Muscle of leg (tissue), 11 donors: ENCODE results near the gene LPP. TPM values are rescaled to one million over a fixed set of nuclear protein-coding genes. Genes with fewer than 3 reads are reported as not detected.
"Not testable (repeated sequence)": the region's sequence is repeated elsewhere in the genome, so short reads cannot be mapped to it uniquely, and the experiment has no call there.

Experiments
- DNase-seq: peaks from one replicate; pipeline ENCODE4 v3.0.0; 2013
- H3K27ac ChIP-seq: one replicate; pipeline ENCODE4 v1.5.1; 2013; ENCODE audit warnings: mild to moderate bottlenecking, low read length, control low read depth
- H3K27me3 ChIP-seq: one replicate; pipeline ENCODE4 v1.6.1; 2013; ENCODE audit warnings: low read length; ENCODE audit not compliant: control insufficient read depth, insufficient read depth
- H3K36me3 ChIP-seq: one replicate; pipeline ENCODE4 v1.6.1; 2013; ENCODE audit warnings: low read length; ENCODE audit not compliant: control insufficient read depth, insufficient read depth
- H3K4me1 ChIP-seq: one replicate; pipeline ENCODE4 v1.6.1; 2013; ENCODE audit warnings: low read length; ENCODE audit not compliant: control insufficient read depth, insufficient read depth
- H3K4me3 ChIP-seq: one replicate; pipeline ENCODE4 v1.5.1; 2013; ENCODE audit warnings: low read length, control low read depth
- H3K9me3 ChIP-seq: replicated peaks from 2 replicates; pipeline ENCODE4 v1.6.1; 2013; ENCODE audit warnings: low read depth, low read length; ENCODE audit not compliant: control insufficient read depth
- whole genome bisulfite sequencing: methylation state at CpG from one replicate; pipeline ENCODE4 v1.1.5; 2013; ENCODE audit warnings: missing lambda C conversion rate; ENCODE audit not compliant: insufficient coverage; 5-methylcytosine and 5-hydroxymethylcytosine counted together
- polyA plus RNA-seq, 8 donors: library from polyadenylated mRNA; unstranded; fragments of 120-200 nt; gene quantifications; one replicate each; pipeline versions ENCODE4 v1.2.1 to v1.2.3, GENCODE V29; 2013; ENCODE audit warnings: inconsistent platforms in 1 of 8, low replicate concordance in 1 of 8; ENCODE audit not compliant: insufficient read length in 8 of 8, insufficient read depth in 1 of 8
- total RNA-seq: library from RNA; stranded (reverse); fragments of 120-200 nt; gene quantifications from one replicate; pipeline ENCODE4 v1.2.4, GENCODE V29; 2013

The LPP gene
- total and polyA plus RNA-seq, 9 donors = 8.9 to 24.3 (median 13.5) TPM

- Histone ChIP-seq H3K27ac (no peak overlapping the region), H3K9me3 (no peaks in the 10 kb centered on the region), H3K4me1 (no peaks in the 10 kb centered on the region), H3K36me3 (no peaks in the 10 kb centered on the region), H3K27me3 (no peaks in the 10 kb centered on the region), H3K4me3 (no peak overlapping the region)
- 80% methylated on average over 1 of the region's 6 CpGs for WGBS
- DNase-seq = no peak
Measured at GRCh38 chr3:188123170-188123905, 30.6 kb upstream of the LPP start.

- Histone ChIP-seq H3K27ac (no peak overlapping the region), H3K4me3 (no peak overlapping the region), H3K36me3 (no peaks in the 10 kb centered on the region), H3K4me1 (no peaks in the 10 kb centered on the region), H3K9me3 (no peaks in the 10 kb centered on the region), H3K27me3 (no peaks in the 10 kb centered on the region)
- DNase-seq = no peak
- WGBS = no CpG with 5 or more reads among the region's 2 CpGs
Measured at GRCh38 chr3:188124184-188124583, 29.8 kb upstream of the LPP start.

- H3K9me3 ChIP-seq = no peaks in the 10 kb centered on the region
- H3K36me3 ChIP-seq = no peaks in the 10 kb centered on the region
- H3K4me3 ChIP-seq = no peak overlapping the region
- no peak for DNase-seq
- H3K27me3 ChIP-seq = no peaks in the 10 kb centered on the region
- H3K27ac ChIP-seq = no peak overlapping the region
- no peaks in the 10 kb centered on the region for H3K4me1 ChIP-seq
- WGBS = 89% methylated on average over 3 of the region's 3 CpGs
Measured at GRCh38 chr3:188125076-188125475, 28.9 kb upstream of the LPP start.

- no peak overlapping the region for H3K27ac ChIP-seq
- no peaks in the 10 kb centered on the region for H3K9me3 ChIP-seq
- no peak overlapping the region for H3K4me3 ChIP-seq
- H3K4me1 ChIP-seq = no peaks in the 10 kb centered on the region
- 85% methylated on average over 2 of the region's 2 CpGs for WGBS
- no peaks in the 10 kb centered on the region for H3K27me3 ChIP-seq
- DNase-seq = peak; percentile 11
- H3K36me3 ChIP-seq = no peaks in the 10 kb centered on the region
Measured at GRCh38 chr3:188126276-188126675, 27.7 kb upstream of the LPP start.

GRCh38 chr3:188126934-188127333 is 27.0 kb upstream of the LPP start:
- Histone ChIP-seq H3K4me3 (no peak overlapping the region), H3K4me1 (no peaks in the 10 kb centered on the region), H3K27ac (no peak overlapping the region), H3K36me3 (no peaks in the 10 kb centered on the region), H3K27me3 (no peaks in the 10 kb centered on the region), H3K9me3 (no peaks in the 10 kb centered on the region)
- WGBS = no CpG with 5 or more reads among the region's 8 CpGs
- no peak for DNase-seq

- Histone ChIP-seq H3K4me3 (no peak overlapping the region), H3K4me1 (no peaks in the 10 kb centered on the region), H3K9me3 (no peaks in the 10 kb centered on the region), H3K36me3 (no peaks in the 10 kb centered on the region), H3K27ac (no peak overlapping the region), H3K27me3 (no peaks in the 10 kb centered on the region)
- no peak for DNase-seq
- WGBS = no CpG with 5 or more reads among the region's 1 CpG
Measured at GRCh38 chr3:188128905-188129304, 25.1 kb upstream of the LPP start.

- H3K4me3 ChIP-seq, H3K27me3 ChIP-seq, H3K9me3 ChIP-seq, H3K36me3 ChIP-seq, H3K4me1 ChIP-seq, H3K27ac ChIP-seq, DNase-seq: not testable (repeated sequence)
- no CpG with 5 or more reads among the region's 2 CpGs for WGBS
Measured at GRCh38 chr3:188131023-188131422, 22.9 kb upstream of the LPP start.

GRCh38 chr3:188133219-188133618 is 20.7 kb upstream of the LPP start:
- Histone ChIP-seq H3K4me3 (no peak overlapping the region), H3K27ac (no peak overlapping the region), H3K4me1 (no peaks in the 10 kb centered on the region), H3K27me3 (no peaks in the 10 kb centered on the region), H3K9me3 (no peaks in the 10 kb centered on the region), H3K36me3 (no peaks in the 10 kb centered on the region)
- 82% methylated on average over 4 of the region's 5 CpGs for WGBS
- DNase-seq = no peak

GRCh38 chr3:188133646-188134045 is 20.3 kb upstream of the LPP start:
- no peak for DNase-seq
- Histone ChIP-seq H3K27me3 (no peaks in the 10 kb centered on the region), H3K9me3 (no peaks in the 10 kb centered on the region), H3K4me3 (no peak overlapping the region), H3K4me1 (no peaks in the 10 kb centered on the region), H3K36me3 (no peaks in the 10 kb centered on the region), H3K27ac (no peak overlapping the region)
- 85% methylated on average over 2 of the region's 6 CpGs for WGBS

- WGBS = no CpG with 5 or more reads among the region's 1 CpG
- H3K27me3 ChIP-seq = no peaks in the 10 kb centered on the region
- DNase-seq = no peak
- no peaks in the 10 kb centered on the region for H3K36me3 ChIP-seq
- no peaks in the 10 kb centered on the region for H3K9me3 ChIP-seq
- no peak overlapping the region for H3K27ac ChIP-seq
- no peak overlapping the region for H3K4me3 ChIP-seq
- H3K4me1 ChIP-seq = no peaks in the 10 kb centered on the region
Measured at GRCh38 chr3:188134079-188134478, 19.9 kb upstream of the LPP start.

GRCh38 chr3:188134856-188135255 is 19.1 kb upstream of the LPP start:
- no CpG with 5 or more reads among the region's 1 CpG for whole genome bisulfite sequencing
- H3K9me3 ChIP-seq = no peaks in the 10 kb centered on the region
- no peaks in the 10 kb centered on the region for H3K36me3 ChIP-seq
- no peaks in the 10 kb centered on the region for H3K27me3 ChIP-seq
- no peak for DNase-seq
- no peak overlapping the region for H3K4me3 ChIP-seq
- no peak overlapping the region for H3K27ac ChIP-seq
- no peaks in the 10 kb centered on the region for H3K4me1 ChIP-seq
